ENCODE results near the gene OR2M5. TPM values are rescaled to one million over a fixed set of nuclear protein-coding genes. Genes with fewer than 3 reads are reported as not detected.

OR2M5 gene
- total RNA-seq, 6 experiments from 2014 or later = not detected

DNA sequence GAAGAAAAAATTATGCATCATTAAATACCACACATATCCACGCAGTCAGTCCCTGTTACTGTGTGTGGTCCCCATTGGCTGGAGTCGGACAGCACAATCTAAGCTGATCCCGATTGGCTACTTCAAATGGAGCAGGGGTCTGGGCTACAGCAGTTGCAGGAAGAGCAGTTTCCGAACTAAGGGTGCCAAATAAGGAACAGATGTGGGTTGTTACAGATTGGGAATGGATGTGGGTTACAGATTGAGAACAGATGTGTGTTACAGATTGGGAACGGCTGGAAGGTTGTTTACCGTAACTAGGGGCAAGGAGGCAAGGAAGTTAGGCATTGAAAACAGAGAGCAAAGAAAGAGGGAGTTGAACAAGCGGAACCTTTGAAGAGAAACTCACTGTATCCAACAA, 30.1 kb upstream of the OR2M5 start:
- no peaks in the 10 kb centered on the region for H3K4me1 ChIP-seq
- TF ChIP-seq POLR2A (IDR thresholded peaks at IDR 0.05) = no peak
- TF ChIP-seq, protein P1, sequence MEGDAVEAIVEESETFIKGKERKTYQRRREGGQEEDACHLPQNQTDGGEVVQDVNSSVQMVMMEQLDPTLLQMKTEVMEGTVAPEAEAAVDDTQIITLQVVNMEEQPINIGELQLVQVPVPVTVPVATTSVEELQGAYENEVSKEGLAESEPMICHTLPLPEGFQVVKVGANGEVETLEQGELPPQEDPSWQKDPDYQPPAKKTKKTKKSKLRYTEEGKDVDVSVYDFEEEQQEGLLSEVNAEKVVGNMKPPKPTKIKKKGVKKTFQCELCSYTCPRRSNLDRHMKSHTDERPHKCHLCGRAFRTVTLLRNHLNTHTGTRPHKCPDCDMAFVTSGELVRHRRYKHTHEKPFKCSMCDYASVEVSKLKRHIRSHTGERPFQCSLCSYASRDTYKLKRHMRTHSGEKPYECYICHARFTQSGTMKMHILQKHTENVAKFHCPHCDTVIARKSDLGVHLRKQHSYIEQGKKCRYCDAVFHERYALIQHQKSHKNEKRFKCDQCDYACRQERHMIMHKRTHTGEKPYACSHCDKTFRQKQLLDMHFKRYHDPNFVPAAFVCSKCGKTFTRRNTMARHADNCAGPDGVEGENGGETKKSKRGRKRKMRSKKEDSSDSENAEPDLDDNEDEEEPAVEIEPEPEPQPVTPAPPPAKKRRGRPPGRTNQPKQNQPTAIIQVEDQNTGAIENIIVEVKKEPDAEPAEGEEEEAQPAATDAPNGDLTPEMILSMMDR (IDR thresholded peaks at IDR 0.05) = no peak
- DNase-seq (no peak), ATAC-seq (no peak)
- intact Hi-C loops (cut with DNase I) = no loop called here
- no peaks in the 10 kb centered on the region for H3K36me3 ChIP-seq
- H3K27ac ChIP-seq = no peak overlapping the region
- WGBS (ENCODE audit: insufficient coverage, low coverage, low lambda C conversion rate, missing lambda C conversion rate) = 51% methylated on average over 7 of the region's 7 CpGs
- no peak overlapping the region for H3K4me3 ChIP-seq
- peaks cover 0 to 3% (median 0%) of the 10 kb centered on the region in 4 donors for H3K9me3 ChIP-seq
- no peaks in the 10 kb centered on the region for H3K27me3 ChIP-seq

GRCh38 chr1:248127653-248128052, 17.3 kb upstream of the OR2M5 start:
- DNase-seq = no peak
- Histone ChIP-seq H3K27ac (no peak overlapping the region), H3K4me3 (no peak overlapping the region), H3K4me1 (no peaks in the 10 kb centered on the region), H3K9me3 (no peaks in the 10 kb centered on the region), H3K36me3 (no peaks in the 10 kb centered on the region), H3K27me3 (no peaks in the 10 kb centered on the region)
- WGBS (ENCODE audit: insufficient coverage, low coverage, low lambda C conversion rate, missing lambda C conversion rate) = 71% methylated on average over 5 of the region's 5 CpGs
- intact Hi-C loops (cut with DNase I) = no loop called here
- ATAC-seq = no peak
- TF ChIP-seq, protein P1 (IDR thresholded peaks at IDR 0.05) = no peak
- TF ChIP-seq POLR2A (IDR thresholded peaks at IDR 0.05) = no peak

GRCh38 chr1:248136811-248137210, 8.1 kb upstream of the OR2M5 start:
- no peak overlapping the region for H3K4me3 ChIP-seq
- no peaks in the 10 kb centered on the region for H3K36me3 ChIP-seq
- H3K9me3 ChIP-seq = no peaks in the 10 kb centered on the region
- ATAC-seq (no peak), DNase-seq (no peak)
- intact Hi-C loops (cut with DNase I) = no loop called here
- H3K27me3 ChIP-seq = no peaks in the 10 kb centered on the region
- no peak overlapping the region for H3K27ac ChIP-seq
- 20% methylated on average over 3 of the region's 21 CpGs for WGBS (ENCODE audit: insufficient coverage, low coverage, low lambda C conversion rate, missing lambda C conversion rate)
- TF ChIP-seq, protein P1 (IDR thresholded peaks at IDR 0.05) = no peak
- TF ChIP-seq POLR2A (IDR thresholded peaks at IDR 0.05) = no peak
- no peaks in the 10 kb centered on the region for H3K4me1 ChIP-seq

- intact Hi-C loops (cut with DNase I) = no loop called here
- H3K4me3 ChIP-seq = no peak overlapping the region
- H3K27ac ChIP-seq = no peak overlapping the region
- H3K9me3 ChIP-seq = no peaks in the 10 kb centered on the region
- TF ChIP-seq POLR2A (IDR thresholded peaks at IDR 0.05) = no peak
- TF ChIP-seq, protein P1 (IDR thresholded peaks at IDR 0.05) = no peak
- ATAC-seq (no peak), DNase-seq (no peak)
- no peaks in the 10 kb centered on the region for H3K4me1 ChIP-seq
- WGBS (ENCODE audit: insufficient coverage, low coverage, low lambda C conversion rate, missing lambda C conversion rate) = 47% methylated on average over 1 of the region's 1 CpG
- H3K36me3 ChIP-seq = no peaks in the 10 kb centered on the region
- no peaks in the 10 kb centered on the region for H3K27me3 ChIP-seq
These were observed 4.1 kb upstream of the OR2M5 start for GRCh38 chr1:248140846-248141245.

DNA sequence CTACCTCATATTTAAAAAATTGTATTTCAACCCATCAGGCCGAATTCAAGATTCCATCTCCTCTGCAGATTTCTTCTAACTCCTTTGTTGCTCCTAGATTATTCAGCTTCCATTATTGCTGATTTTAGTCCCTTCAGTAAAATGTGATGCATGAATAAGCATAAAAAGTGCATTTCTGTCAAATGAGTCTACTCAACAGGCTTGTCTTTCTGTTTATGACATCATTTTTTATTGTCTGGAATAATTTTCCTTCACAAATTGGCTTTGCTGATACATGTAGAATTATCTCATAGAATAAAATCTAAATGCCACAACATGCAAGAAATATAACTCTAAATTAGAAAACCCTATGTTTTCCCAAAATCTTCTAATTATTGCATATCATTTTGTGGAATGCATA, 1.6 kb upstream of the OR2M5 start:
- Histone ChIP-seq H3K4me3 (no peak overlapping the region), H3K4me1 (no peaks in the 10 kb centered on the region), H3K27ac (no peak overlapping the region), H3K27me3 (no peaks in the 10 kb centered on the region), H3K9me3 (no peaks in the 10 kb centered on the region), H3K36me3 (no peaks in the 10 kb centered on the region)
- ATAC-seq = no peak
- no peak for DNase-seq
- intact Hi-C loops (cut with DNase I) = no loop called here
- 7% methylated on average over 1 of the region's 1 CpG for WGBS (ENCODE audit: insufficient coverage, low coverage, low lambda C conversion rate, missing lambda C conversion rate)
- TF ChIP-seq POLR2A (IDR thresholded peaks at IDR 0.05) = no peak
- TF ChIP-seq, protein P1 (IDR thresholded peaks at IDR 0.05) = no peak

Measured in right lobe of liver (tissue), 6 donors.